Transverse colon (tissue), 4 donors: ENCODE measurements around the gene PBLD. TPM values are rescaled to one million over a fixed set of nuclear protein-coding genes. Genes with fewer than 3 reads are reported as not detected.
A peak's percentile ranks its signal among the peaks of the same experiment; 100 is the strongest.

Experiments used
- DNase-seq: peaks from one replicate; pipeline ENCODE4 v3.0.0-alpha.2; 2019
- H3K27ac ChIP-seq, 4 donors: fragments of 200-600 bp; sonication (generic); 2 replicates each; pipeline ENCODE4 v1.5.1; 2016 to 2018; ENCODE audit warnings: inconsistent platforms in 4 of 4
- H3K27me3 ChIP-seq: fragments of 200-600 bp; sonication (generic); 2 replicates; pipeline ENCODE4 v1.5.1; 2017; ENCODE audit warnings: inconsistent platforms
- H3K36me3 ChIP-seq, 4 donors: fragments of 200-600 bp; sonication (generic); 2 replicates each; pipeline ENCODE4 v1.5.1; 2017 to 2019; ENCODE audit warnings: inconsistent platforms in 4 of 4
- H3K4me1 ChIP-seq, 4 donors: fragments of 200-600 bp; sonication (generic); 2 replicates each; pipeline ENCODE4 v1.5.1; 2017 to 2020; ENCODE audit warnings: inconsistent platforms in 4 of 4
- H3K4me3 ChIP-seq, 4 donors: fragments of 200-600 bp; sonication (generic); 1 replicate in 1 of 4; 2 replicates in 3 of 4; pipeline versions ENCODE4 v1.5.1 to v1.6.1; 2017 to 2019; ENCODE audit warnings: inconsistent platforms in 4 of 4
- H3K9me3 ChIP-seq, 2 donors: fragments of 200-600 bp; sonication (generic); 2 replicates each; pipeline ENCODE4 v1.5.1; 2017 to 2019; ENCODE audit warnings: inconsistent platforms in 2 of 2
- EP300 ChIP-seq: sonication (generic); formaldehyde crosslinking; IDR thresholded peaks from one replicate; pipeline ENCODE4 v1.6.1; 2017; ENCODE audit warnings: antibody characterized with exemption, low read depth
- POLR2A ChIP-seq: fragments of 450-650 bp; IDR thresholded peaks from one replicate; pipeline ENCODE4 v1.6.1; 2016; ENCODE audit warnings: antibody characterized with exemption, mild to moderate bottlenecking, moderate library complexity
- POLR2AphosphoS5 ChIP-seq, 3 donors: sonication (generic); formaldehyde crosslinking; IDR thresholded peaks; one replicate each; pipeline ENCODE4 v1.6.1; 2016; ENCODE audit warnings: antibody characterized with exemption in 3 of 3
- WGBS, 2 donors: methylation state at CpG; one replicate each; pipeline ENCODE4 v1.1.5; 2018; ENCODE audit warnings: low coverage in 1 of 2; 5-methylcytosine and 5-hydroxymethylcytosine counted together
- in situ Hi-C, 4 donors: fragments of 200-750 bp; cut with MboI; loops; one replicate each; pipeline versions ENCODE4 v1.15.0 to v1.15.1; 2017; ENCODE audit warnings: low sequenced_read_pairs in 3 of 4, low pct_ligation_motif_present in 1 of 4, low pct_unique_long_range_greater_than_20kb in 1 of 4
- intact Hi-C: fragments of 100-400 bp; cut with DNase I; formaldehyde crosslinking; loops from one replicate; pipeline ENCODE4 v1.15.1; 2023; ENCODE audit warnings: low total_unique reads
- total RNA-seq, 4 donors: library from RNA; depleted of rRNA; stranded (reverse); fragments of >200 nt; gene quantifications; one replicate each; pipeline ENCODE4 v1.1.0, GENCODE V29; 2016
- TF ChIP-seq, protein P1 (sequence below), 5 experiments: fragments of 200-600 bp in 3 of 5; fragments of 450-650 bp in 2 of 5; sonication (generic) in 3 of 5; IDR thresholded peaks; 1 replicate in 2 of 5; 2 replicates in 3 of 5; pipeline ENCODE4 v1.5.1; 2016 to 2017; ENCODE audit warnings: antibody characterized with exemption in 5 of 5, inconsistent platforms in 3 of 5, mild to moderate bottlenecking in 2 of 5, moderate library complexity in 1 of 5

The PBLD gene
- total RNA-seq, 4 donors from 2014 or later: 63.9 to 130 (median 76.5) TPM

- no peak overlapping the region for H3K4me3 ChIP-seq
- intact Hi-C loops (no loop called here), in situ Hi-C loops (loop anchor here in 3 of 4 donors (25.0 kb wide), 1 partner anchor 448 kb away; no protein-coding TSS in a partner anchor)
- peaks cover 0 to 9% (median 0%) of the 10 kb centered on the region in 4 donors for H3K4me1 ChIP-seq
- TF ChIP-seq POLR2AphosphoS5 (IDR thresholded peaks at IDR 0.05) (no peak), EP300 (no peak), POLR2A (no peak)
- TF ChIP-seq, protein P1, sequence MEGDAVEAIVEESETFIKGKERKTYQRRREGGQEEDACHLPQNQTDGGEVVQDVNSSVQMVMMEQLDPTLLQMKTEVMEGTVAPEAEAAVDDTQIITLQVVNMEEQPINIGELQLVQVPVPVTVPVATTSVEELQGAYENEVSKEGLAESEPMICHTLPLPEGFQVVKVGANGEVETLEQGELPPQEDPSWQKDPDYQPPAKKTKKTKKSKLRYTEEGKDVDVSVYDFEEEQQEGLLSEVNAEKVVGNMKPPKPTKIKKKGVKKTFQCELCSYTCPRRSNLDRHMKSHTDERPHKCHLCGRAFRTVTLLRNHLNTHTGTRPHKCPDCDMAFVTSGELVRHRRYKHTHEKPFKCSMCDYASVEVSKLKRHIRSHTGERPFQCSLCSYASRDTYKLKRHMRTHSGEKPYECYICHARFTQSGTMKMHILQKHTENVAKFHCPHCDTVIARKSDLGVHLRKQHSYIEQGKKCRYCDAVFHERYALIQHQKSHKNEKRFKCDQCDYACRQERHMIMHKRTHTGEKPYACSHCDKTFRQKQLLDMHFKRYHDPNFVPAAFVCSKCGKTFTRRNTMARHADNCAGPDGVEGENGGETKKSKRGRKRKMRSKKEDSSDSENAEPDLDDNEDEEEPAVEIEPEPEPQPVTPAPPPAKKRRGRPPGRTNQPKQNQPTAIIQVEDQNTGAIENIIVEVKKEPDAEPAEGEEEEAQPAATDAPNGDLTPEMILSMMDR (IDR thresholded peaks at IDR 0.05): no peak
- H3K36me3 ChIP-seq: no peaks in the 10 kb centered on the region
- DNase-seq: no peak
- H3K9me3 ChIP-seq: no peaks in the 10 kb centered on the region
- no peaks in the 10 kb centered on the region for H3K27me3 ChIP-seq
- no peak overlapping the region for H3K27ac ChIP-seq
Measured at GRCh38 chr10:68310531-68310930, 22.2 kb downstream of the PBLD start.

GRCh38 chr10:68305854-68306253 lies 26.9 kb downstream of the PBLD start:
- H3K27me3 ChIP-seq: no peaks in the 10 kb centered on the region
- H3K27ac ChIP-seq: peak overlapping the region; percentile 44 to 78 (median 73)
- in situ Hi-C loops: loop anchor here in 3 of 4 donors (10.0 to 25.0 kb wide), 2 partner anchors 91 to 444 kb away; no protein-coding TSS in a partner anchor
- H3K36me3 ChIP-seq: no peaks in the 10 kb centered on the region
- DNase-seq: no peak
- no peak for TF ChIP-seq POLR2A
- TF ChIP-seq, protein P1 (IDR thresholded peaks at IDR 0.05): no peak
- no peak for TF ChIP-seq POLR2AphosphoS5 (IDR thresholded peaks at IDR 0.05)
- TF ChIP-seq EP300: no peak
- H3K4me1 ChIP-seq: peaks cover 0 to 42% (median 11%) of the 10 kb centered on the region in 4 donors
- intact Hi-C loops: no loop called here
- H3K4me3 ChIP-seq: peak overlapping the region in 3 of 4 donors; percentile 24 to 47 (median 37)
- no peaks in the 10 kb centered on the region for H3K9me3 ChIP-seq
- WGBS, 2 donors: 20 to 45% methylated on average over 1 of the region's 1 CpG

GRCh38 chr10:68303849-68304412 lies 28.8 kb downstream of the PBLD start:
- TF ChIP-seq, protein P1 (IDR thresholded peaks at IDR 0.05): peak in 2 of 5 experiments; percentile 27 to 29
- TF ChIP-seq EP300 (no peak), POLR2AphosphoS5 (IDR thresholded peaks at IDR 0.05) (no peak), POLR2A (no peak)
- Histone ChIP-seq H3K27ac (peak overlapping the region; percentile 31 to 76 (median 54)), H3K4me1 (peaks cover 0 to 44% (median 11%) of the 10 kb centered on the region in 4 donors), H3K27me3 (no peaks in the 10 kb centered on the region), H3K36me3 (no peaks in the 10 kb centered on the region), H3K4me3 (no peak overlapping the region), H3K9me3 (no peaks in the 10 kb centered on the region)
- in situ Hi-C loops: loop anchor here in 3 of 4 donors (10.0 to 25.0 kb wide), 2 partner anchors 89 to 442 kb away; no protein-coding TSS in a partner anchor
- intact Hi-C loops: no loop called here
- DNase-seq: peak; percentile 70
- 43 to 47% methylated on average over 6 to 7 of the region's 7 CpGs for WGBS, 2 donors

DNA sequence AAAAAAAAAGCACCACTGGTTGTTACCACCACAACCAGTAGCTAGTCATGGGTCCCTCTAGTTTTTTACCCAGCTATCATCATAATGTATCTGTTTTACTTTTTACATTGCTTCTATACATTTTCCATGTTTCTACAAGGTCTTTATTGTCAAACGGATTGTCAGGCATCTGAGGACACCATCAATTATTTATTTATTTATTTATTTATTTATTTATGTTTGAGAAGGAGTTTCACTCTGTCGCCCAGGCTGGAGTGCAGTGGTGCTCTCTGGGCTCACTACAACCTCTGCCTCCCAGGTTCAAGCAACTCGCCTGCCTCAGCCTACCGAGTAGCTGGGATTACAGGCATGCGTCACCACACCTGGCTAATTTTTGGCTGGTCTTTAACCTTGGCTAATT lies 29.9 kb downstream of the PBLD start:
- WGBS, 2 donors: 76 to 78% methylated on average over 5 of the region's 5 CpGs
- H3K27me3 ChIP-seq: no peaks in the 10 kb centered on the region
- no peak for DNase-seq
- H3K4me3 ChIP-seq: no peak overlapping the region
- no peaks in the 10 kb centered on the region for H3K36me3 ChIP-seq
- H3K9me3 ChIP-seq: no peaks in the 10 kb centered on the region
- no peak for TF ChIP-seq EP300
- TF ChIP-seq, protein P1 (IDR thresholded peaks at IDR 0.05): no peak
- TF ChIP-seq POLR2A: no peak
- no peak for TF ChIP-seq POLR2AphosphoS5 (IDR thresholded peaks at IDR 0.05)
- peaks cover 0 to 44% (median 11%) of the 10 kb centered on the region in 4 donors for H3K4me1 ChIP-seq
- intact Hi-C loops: no loop called here
- in situ Hi-C loops: loop anchor here in 3 of 4 donors (10.0 to 25.0 kb wide), 2 partner anchors 88 to 441 kb away; no protein-coding TSS in a partner anchor
- H3K27ac ChIP-seq: peak overlapping the region in 2 of 4 donors; percentile 3 to 44
